Measurements from ENCODE around the gene RAPGEFL1.
"Not testable (repeated sequence)": the region's sequence is repeated elsewhere in the genome, so short reads cannot be mapped to it uniquely, and the experiment has no call there.

Gene RAPGEFL1

GRCh38 chr17:40174514-40174913, 2.8 kb upstream of the RAPGEFL1 start:
- DNase-seq, result no peak

- DNase-seq, result no peak
Observed at GRCh38 chr17:40175928-40176753, 1.1 kb upstream of the RAPGEFL1 start.

- no peak for DNase-seq
Observed at GRCh38 chr17:40176754-40177110, 538 bp upstream of the RAPGEFL1 start.

- no peak for DNase-seq
Observed at GRCh38 chr17:40178021-40178601, 841 bp downstream of the RAPGEFL1 start.

GRCh38 chr17:40178660-40179059, 1.4 kb downstream of the RAPGEFL1 start:
- DNase-seq, result no peak

- no peak for DNase-seq
Observed at GRCh38 chr17:40179923-40180659, 2.8 kb downstream of the RAPGEFL1 start.

GRCh38 chr17:40180694-40181093, 3.4 kb downstream of the RAPGEFL1 start:
- no peak for DNase-seq

- no peak for DNase-seq
Observed at GRCh38 chr17:40181205-40181604, 3.9 kb downstream of the RAPGEFL1 start.

- DNase-seq, result no peak
Observed at GRCh38 chr17:40182606-40183005, 5.3 kb downstream of the RAPGEFL1 start.

- no peak for DNase-seq
Observed at GRCh38 chr17:40187238-40187637, 10.0 kb downstream of the RAPGEFL1 start.

GRCh38 chr17:40188694-40189093, 11.4 kb downstream of the RAPGEFL1 start:
- DNase-seq, result no peak

GRCh38 chr17:40190197-40191021, 13.1 kb downstream of the RAPGEFL1 start:
- no peak for DNase-seq

GRCh38 chr17:40191237-40192208, 14.3 kb downstream of the RAPGEFL1 start:
- no peak for DNase-seq

- DNase-seq, result no peak
Observed at GRCh38 chr17:40192961-40193360, 15.7 kb downstream of the RAPGEFL1 start.

- no peak for DNase-seq
Observed at GRCh38 chr17:40194821-40195220, 17.6 kb downstream of the RAPGEFL1 start.

GRCh38 chr17:40197550-40197949, 20.3 kb downstream of the RAPGEFL1 start:
- no peak for DNase-seq

- not testable (repeated sequence) for DNase-seq
Observed at GRCh38 chr17:40197965-40198456, 20.7 kb downstream of the RAPGEFL1 start.

GRCh38 chr17:40198576-40198975, 21.3 kb downstream of the RAPGEFL1 start:
- no peak for DNase-seq

- no peak for DNase-seq
Observed at GRCh38 chr17:40203131-40203530, 25.9 kb downstream of the RAPGEFL1 start.

GRCh38 chr17:40206193-40206592, 28.9 kb downstream of the RAPGEFL1 start:
- not testable (repeated sequence) for DNase-seq

GRCh38 chr17:40209404-40210093, 32.3 kb downstream of the RAPGEFL1 start:
- no peak for DNase-seq
